ENCODE data around the gene AUP1. TPM values are rescaled to one million over a fixed set of nuclear protein-coding genes. Genes with fewer than 3 reads are reported as not detected.
A peak's percentile ranks its signal among the peaks of the same experiment; 100 is the strongest.

Gene AUP1
- total and polyA plus RNA-seq, 9 of the 15 experiments (the other 6 are each of a cell fraction or from before 2014, with no cell fraction given), result 70.7 to 245 (median 165) TPM

DNA sequence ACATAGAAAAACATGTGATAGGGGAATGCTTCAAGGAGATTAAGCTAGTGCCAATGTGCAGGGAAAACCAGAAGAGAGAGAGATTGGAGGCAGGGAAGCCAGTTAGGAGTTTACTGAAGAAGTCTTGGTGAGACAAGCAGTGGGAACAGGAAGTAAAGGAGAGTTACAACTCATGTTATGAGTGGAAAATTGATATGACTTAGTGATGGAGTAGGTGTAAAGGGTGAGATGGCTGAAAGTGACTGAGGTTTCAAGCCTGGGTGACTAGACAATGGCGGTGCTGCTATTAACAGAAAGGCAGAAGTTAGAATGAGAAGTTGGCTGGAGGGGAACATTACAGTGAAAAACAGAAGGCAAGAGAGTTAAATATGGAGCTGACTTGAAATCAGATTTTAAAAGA, 41.6 kb upstream of the AUP1 start:
- H4K20me1 ChIP-seq (replicated peaks; ENCODE audit: control insufficient read depth, insufficient read depth, low read length), result no peaks in the 10 kb centered on the region
- H3K27me3 ChIP-seq (ENCODE audit: control insufficient read depth in 2 of 2, insufficient read depth in 2 of 2, low read length in 2 of 2), result no peaks in the 10 kb centered on the region
- BruUV-seq (replicated peaks), result no TSS peak
- no peak overlapping the region for H3K4me3 ChIP-seq
- WGBS (ENCODE audit: insufficient coverage, low coverage, missing lambda C conversion rate), result 0% methylated on average over 1 of the region's 1 CpG
- H2AFZ ChIP-seq (ENCODE audit: low read depth, low read length), result peak overlapping the region; percentile 63
- in situ Hi-C loops (cut with MboI), result loop anchor here (5.0 kb wide), 1 partner anchor 84 kb away; no protein-coding TSS in a partner anchor
- intact Hi-C loops (cut with micrococcal nuclease), result loop anchor here (5.0 kb wide), 1 partner anchor 69 kb away; no protein-coding TSS in a partner anchor
- no peaks in the 10 kb centered on the region for H3K9me1 ChIP-seq (ENCODE audit: control insufficient read depth, insufficient read depth, low read length)
- no peak overlapping the region for H3K4me2 ChIP-seq (ENCODE audit: insufficient read depth, low read length)
- H3K36me3 ChIP-seq (ENCODE audit: control insufficient read depth, insufficient read depth, low read length), result no peaks in the 10 kb centered on the region
- ChIA-PET CTCF (ENCODE audit: low intra/inter-chr PET ratio) (no interaction called here), POLR2A (no interaction called here)
- FAIRE-seq (no peak), DNase-seq (ENCODE audit: extremely low read depth in 1 of 4, low spot score in 3 of 4) (no peak), ATAC-seq (no peak)
- no peak overlapping the region for H3K27ac ChIP-seq (ENCODE audit: extremely low read depth, low read depth, low read length)
- H3K9ac ChIP-seq (ENCODE audit: insufficient read depth in 1 of 2, low read depth in 2 of 2, low read length in 2 of 2), result no peak overlapping the region
- TF ChIP-seq RBM14 (IDR thresholded peaks at IDR 0.05; ENCODE audit: borderline replicate concordance, insufficient read depth, low read depth, low read length) (no peak), ZBED1 (IDR thresholded peaks at IDR 0.05) (no peak), YY1 (IDR thresholded peaks at IDR 0.05; ENCODE audit: borderline replicate concordance in 1 of 3, control insufficient read depth in 1 of 3, extremely low read depth in 1 of 3, insufficient read depth in 3 of 3, insufficient read length in 1 of 3, insufficient replicate concordance in 2 of 3, low read depth in 1 of 3, low read length in 2 of 3) (peak in 1 of 3 experiments; percentile 49), CHCHD3 (CRISPR knock-in tag; IDR thresholded peaks at IDR 0.05) (no peak), ZNF408 (CRISPR knock-in tag; IDR thresholded peaks at IDR 0.05; ENCODE audit: low read depth) (no peak), ZNF134 (CRISPR knock-in tag; conservative IDR thresholded peaks at IDR 0.05) (no peak), SMARCA4 (IDR thresholded peaks at IDR 0.05) (0 out of 2 replicates have a peak, but pooled peaks have one; percentile 12), HDAC3 (IDR thresholded peaks at IDR 0.05; ENCODE audit: borderline replicate concordance, partially characterized antibody) (no peak), TCF7L2 (IDR thresholded peaks at IDR 0.05; ENCODE audit: low read depth, low read length) (no peak), CEBPB (tag; IDR thresholded peaks at IDR 0.05) (no peak), MTA3 (IDR thresholded peaks at IDR 0.05; ENCODE audit: borderline replicate concordance) (no peak), MAFG (tag; conservative IDR thresholded peaks at IDR 0.05) (no peak), BRD9 (IDR thresholded peaks at IDR 0.05; ENCODE audit: low read depth, partially characterized antibody) (no peak), GTF2E2 (tag; IDR thresholded peaks at IDR 0.05) (no peak), ZSCAN32 (CRISPR knock-in tag; IDR thresholded peaks at IDR 0.05) (no peak), SMC3 (conservative IDR thresholded peaks at IDR 0.05; ENCODE audit: insufficient read depth, low read depth, low read length) (no peak), ZNF197 (CRISPR knock-in tag; IDR thresholded peaks at IDR 0.05; ENCODE audit: low read depth) (no peak), HMBOX1 (IDR thresholded peaks at IDR 0.05) (peak; percentile 72)
- TF ChIP-seq, protein P1, sequence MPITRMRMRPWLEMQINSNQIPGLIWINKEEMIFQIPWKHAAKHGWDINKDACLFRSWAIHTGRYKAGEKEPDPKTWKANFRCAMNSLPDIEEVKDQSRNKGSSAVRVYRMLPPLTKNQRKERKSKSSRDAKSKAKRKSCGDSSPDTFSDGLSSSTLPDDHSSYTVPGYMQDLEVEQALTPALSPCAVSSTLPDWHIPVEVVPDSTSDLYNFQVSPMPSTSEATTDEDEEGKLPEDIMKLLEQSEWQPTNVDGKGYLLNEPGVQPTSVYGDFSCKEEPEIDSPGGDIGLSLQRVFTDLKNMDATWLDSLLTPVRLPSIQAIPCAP (CRISPR knock-in tag; IDR thresholded peaks at IDR 0.05; ENCODE audit: borderline replicate concordance), result no peak
- TF ChIP-seq, protein P2, sequence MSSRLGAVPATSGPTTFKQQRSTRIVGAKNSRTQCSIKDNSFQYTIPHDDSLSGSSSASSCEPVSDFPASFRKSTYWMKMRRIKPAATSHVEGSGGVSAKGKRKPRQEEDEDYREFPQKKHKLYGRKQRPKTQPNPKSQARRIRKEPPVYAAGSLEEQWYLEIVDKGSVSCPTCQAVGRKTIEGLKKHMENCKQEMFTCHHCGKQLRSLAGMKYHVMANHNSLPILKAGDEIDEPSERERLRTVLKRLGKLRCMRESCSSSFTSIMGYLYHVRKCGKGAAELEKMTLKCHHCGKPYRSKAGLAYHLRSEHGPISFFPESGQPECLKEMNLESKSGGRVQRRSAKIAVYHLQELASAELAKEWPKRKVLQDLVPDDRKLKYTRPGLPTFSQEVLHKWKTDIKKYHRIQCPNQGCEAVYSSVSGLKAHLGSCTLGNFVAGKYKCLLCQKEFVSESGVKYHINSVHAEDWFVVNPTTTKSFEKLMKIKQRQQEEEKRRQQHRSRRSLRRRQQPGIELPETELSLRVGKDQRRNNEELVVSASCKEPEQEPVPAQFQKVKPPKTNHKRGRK (tag; IDR thresholded peaks at IDR 0.05), result no peak
- H3K79me2 ChIP-seq (ENCODE audit: control insufficient read depth, insufficient read depth, low read length), result no peaks in the 10 kb centered on the region
- H3K9me3 ChIP-seq (replicated peaks; ENCODE audit: control insufficient read depth, insufficient read depth, low read depth, low read length), result no peaks in the 10 kb centered on the region
- peaks cover 0 to 25% of the 10 kb centered on the region in 2 experiments; a peak in 4 of 5 replicates for H3K4me1 ChIP-seq (replicated peaks in 1 of 2; ENCODE audit: control insufficient read depth in 2 of 2, insufficient read depth in 2 of 2, low read length in 2 of 2)

All from K562 (cell line).